IMR-90 (cell line): ENCODE results near the gene USP6NL. TPM values are rescaled to one million over a fixed set of nuclear protein-coding genes. Genes with fewer than 3 reads are reported as not detected.

Experiments
- ATAC-seq: fragments of 200-7000 bp; cut with Tn5 transposase; 2 replicates; pipeline ENCODE4 v1.9.1; 2020; ENCODE audit warnings: low read depth, mild to moderate bottlenecking, moderate library complexity
- BruUV-seq: library from RNA; stranded (reverse); fragments of 400-500 nt; replicated peaks from 2 replicates; lab custom pipeline; 2021; lab: Mats Ljungman, UMichigan
- CTCF ChIA-PET: fragments of 300-600 bp; formaldehyde crosslinking; extraction: SDS; loops from one replicate; lab custom pipeline; 2021; ENCODE audit warnings: antibody characterized with exemption; lab: Yijun Ruan, JAX
- POLR2A ChIA-PET: fragments of 300-600 bp; sonication (Branson Sonifier 250); formaldehyde crosslinking; loops from one replicate; lab custom pipeline; 2022; ENCODE audit warnings: antibody characterized with exemption; ENCODE audit not compliant: unreplicated experiment; lab: Charles Lee
- DNase-seq: peaks from one replicate; pipeline ENCODE4 v3.0.0; 2013
- H2AFZ ChIP-seq: replicated peaks from 2 replicates; pipeline ENCODE3; 2013; ENCODE audit warnings: low read length, mild to moderate bottlenecking; ENCODE audit not compliant: poor library complexity
- H2AK5ac ChIP-seq: 2 replicates; pipeline ENCODE4 v1.6.1; 2013; ENCODE audit warnings: low read depth, low read length, inconsistent platforms
- H2AK9ac ChIP-seq: replicated peaks from 2 replicates; pipeline ENCODE3; 2013; ENCODE audit warnings: mild to moderate bottlenecking, low read depth, low read length, moderate library complexity; ENCODE audit not compliant: poor library complexity
- H2BK120ac ChIP-seq: 2 replicates; pipeline ENCODE4 v1.6.1; 2013; ENCODE audit warnings: low read depth, low read length, inconsistent platforms
- H2BK15ac ChIP-seq: 3 replicates; pipeline ENCODE4 v1.6.1; 2013; ENCODE audit warnings: low read depth, low read length, inconsistent platforms
- H2BK20ac ChIP-seq: 2 replicates; pipeline ENCODE4 v1.6.1; 2013; ENCODE audit warnings: low read depth, mild to moderate bottlenecking, inconsistent platforms, low read length, moderate library complexity
- H2BK5ac ChIP-seq: 2 replicates; pipeline ENCODE4 v1.6.1; 2013; ENCODE audit warnings: mild to moderate bottlenecking, low read depth, low read length, inconsistent platforms; ENCODE audit not compliant: poor library complexity, severe bottlenecking
- H3K14ac ChIP-seq: replicated peaks from 2 replicates; pipeline ENCODE4 v1.6.1; 2013; ENCODE audit warnings: low read depth, low read length, inconsistent platforms
- H3K18ac ChIP-seq: 2 replicates; pipeline ENCODE4 v1.6.1; 2013; ENCODE audit warnings: low read depth, low read length, control low read depth
- H3K23ac ChIP-seq: 2 replicates; pipeline ENCODE4 v1.6.1; 2013; ENCODE audit warnings: low read depth, low read length, inconsistent platforms
- H3K27ac ChIP-seq: 2 replicates; pipeline ENCODE4 v1.5.1; 2013; ENCODE audit warnings: mild to moderate bottlenecking, control low read depth, low read length; ENCODE audit not compliant: insufficient read depth
- H3K27me3 ChIP-seq: 2 replicates; pipeline ENCODE4 v1.6.1; 2013; ENCODE audit warnings: low read length; ENCODE audit not compliant: control insufficient read depth, insufficient read depth
- H3K36me3 ChIP-seq: 2 replicates; pipeline ENCODE4 v1.6.1; 2013; ENCODE audit warnings: low read length, mixed read lengths; ENCODE audit not compliant: control insufficient read depth, insufficient read depth
- H3K4ac ChIP-seq: 2 replicates; pipeline ENCODE4 v1.6.1; 2013; ENCODE audit warnings: low read depth, low read length, inconsistent platforms
- H3K4me1 ChIP-seq: 2 replicates; pipeline ENCODE4 v1.6.1; 2013; ENCODE audit warnings: low read length, mixed read lengths; ENCODE audit not compliant: control insufficient read depth, insufficient read depth
- H3K4me2 ChIP-seq: 2 replicates; pipeline ENCODE4 v1.6.1; 2013; ENCODE audit warnings: low read depth, mild to moderate bottlenecking, control low read depth, low read length, moderate library complexity
- H3K4me3 ChIP-seq: 2 replicates; pipeline ENCODE4 v1.5.1; 2013; ENCODE audit warnings: low read depth, mild to moderate bottlenecking, control low read depth, low read length, moderate library complexity; ENCODE audit not compliant: insufficient read depth
- H3K56ac ChIP-seq: 2 replicates; pipeline ENCODE4 v1.6.1; 2013; ENCODE audit warnings: low read length, inconsistent platforms; ENCODE audit not compliant: insufficient read depth; ENCODE audit errors: extremely low read depth
- H3K79me1 ChIP-seq, 2 experiments: 2 replicates each; pipeline ENCODE4 v1.6.1; 2013; ENCODE audit warnings: low read length in 2 of 2, inconsistent platforms in 1 of 2, low read depth in 1 of 2
- H3K9ac ChIP-seq: 2 replicates; pipeline ENCODE4 v1.6.1; 2013; ENCODE audit warnings: low read depth, low read length, control low read depth
- H3K9me1 ChIP-seq: 2 replicates; pipeline ENCODE4 v1.6.1; 2013; ENCODE audit warnings: low read length, inconsistent platforms; ENCODE audit not compliant: insufficient read depth
- H3K9me3 ChIP-seq: 2 replicates; pipeline ENCODE4 v1.6.1; 2013; ENCODE audit warnings: low read length; ENCODE audit not compliant: control insufficient read depth, insufficient read depth
- H4K20me1 ChIP-seq: 2 replicates; pipeline ENCODE4 v1.6.1; 2013; ENCODE audit warnings: low read length, inconsistent platforms; ENCODE audit not compliant: insufficient read depth
- H4K5ac ChIP-seq: 2 replicates; pipeline ENCODE4 v1.6.1; 2013; ENCODE audit warnings: mild to moderate bottlenecking, low read depth, low read length, control low read depth
- H4K8ac ChIP-seq, 2 experiments: 2 replicates each; pipeline ENCODE4 v1.6.1; 2013; ENCODE audit warnings: low read depth in 2 of 2, low read length in 2 of 2, control low read depth in 1 of 2, inconsistent platforms in 1 of 2
- H4K91ac ChIP-seq: 2 replicates; pipeline ENCODE4 v1.6.1; 2013; ENCODE audit warnings: low read depth, low read length, inconsistent platforms; ENCODE audit not compliant: insufficient read depth
- BHLHE40 ChIP-seq: fragments of 150-350 bp; IDR thresholded peaks from 2 replicates; pipeline ENCODE4 v1.6.1; 2016; ENCODE audit warnings: mild to moderate bottlenecking, low read depth, low read length
- CEBPB ChIP-seq: IDR thresholded peaks from 2 replicates; pipeline ENCODE4 v1.6.1; 2012; ENCODE audit warnings: low read depth, low read length, improper control_type of control experiment
- CHD1 ChIP-seq: IDR thresholded peaks from 2 replicates; pipeline ENCODE4 v1.6.1; 2012; ENCODE audit warnings: low read depth, low read length, improper control_type of control experiment
- CTCF ChIP-seq: conservative IDR thresholded peaks from 2 replicates; pipeline ENCODE4 v1.5.1; 2012; ENCODE audit warnings: mild to moderate bottlenecking, low read depth, low read length, improper control_type of control experiment
- ELK1 ChIP-seq: fragments of 150-350 bp; IDR thresholded peaks from 2 replicates; pipeline ENCODE4 v1.6.1; 2016; ENCODE audit warnings: low read depth, mild to moderate bottlenecking, low read length, moderate library complexity, borderline replicate concordance
- FOS ChIP-seq: fragments of 150-350 bp; IDR thresholded peaks from 2 replicates; pipeline ENCODE4 v1.6.1; 2016; ENCODE audit warnings: low read depth, low read length
- MAFK ChIP-seq: IDR thresholded peaks from 2 replicates; pipeline ENCODE4 v1.6.1; 2012; ENCODE audit warnings: low read depth, low read length, improper control_type of control experiment
- MAZ ChIP-seq: IDR thresholded peaks from 2 replicates; pipeline ENCODE4 v1.6.1; 2012; ENCODE audit warnings: low read depth, mild to moderate bottlenecking, low read length, improper control_type of control experiment, moderate library complexity, borderline replicate concordance
- MXI1 ChIP-seq: IDR thresholded peaks from 2 replicates; pipeline ENCODE4 v1.6.1; 2012; ENCODE audit warnings: low read depth, mild to moderate bottlenecking, low read length, moderate library complexity, borderline replicate concordance
- NFE2L2 ChIP-seq: fragments of 150-350 bp; IDR thresholded peaks from 2 replicates; pipeline ENCODE4 v1.6.1; 2016; ENCODE audit warnings: low read depth, mild to moderate bottlenecking, low read length
- POLR2A ChIP-seq: IDR thresholded peaks from 2 replicates; pipeline ENCODE4 v1.6.1; 2012; ENCODE audit warnings: mild to moderate bottlenecking, low read depth, low read length
- RAD21 ChIP-seq: IDR thresholded peaks from 2 replicates; pipeline ENCODE4 v1.6.1; 2012; ENCODE audit warnings: low read length, improper control_type of control experiment
- RCOR1 ChIP-seq: IDR thresholded peaks from 2 replicates; pipeline ENCODE4 v1.6.1; 2012; ENCODE audit warnings: mild to moderate bottlenecking, low read length, improper control_type of control experiment; ENCODE audit not compliant: insufficient replicate concordance
- RFX5 ChIP-seq: IDR thresholded peaks from 2 replicates; pipeline ENCODE4 v1.8.0; 2012; ENCODE audit warnings: low read depth, mild to moderate bottlenecking, low read length, moderate library complexity
- USF2 ChIP-seq: fragments of 150-350 bp; IDR thresholded peaks from 2 replicates; pipeline ENCODE4 v1.6.1; 2017; ENCODE audit warnings: mild to moderate bottlenecking, antibody characterized with exemption, low read length, low read depth
- WGBS, 2 experiments: methylation state at CpG; one replicate each; pipeline versions ENCODE4 v1.1.5 to v1.1.7; 2013; ENCODE audit warnings: missing lambda C conversion rate in 2 of 2; ENCODE audit not compliant: insufficient read length in 1 of 2; ENCODE audit errors: extremely low coverage in 2 of 2; 5-methylcytosine and 5-hydroxymethylcytosine counted together
- dilution Hi-C: fragments of 300-500 bp; cut with HindIII; formaldehyde crosslinking; loops from one replicate; pipeline ENCODE4 v1.14.3; 2018; ENCODE audit warnings: low sequenced_read_pairs; ENCODE audit not compliant: unreplicated experiment
- in situ Hi-C: fragments of 300-500 bp; cut with MboI; formaldehyde crosslinking; loops from 3 replicates; pipeline ENCODE4 v1.14.3; 2019; ENCODE audit warnings: low sequenced_read_pairs, inconsistent platforms, mixed read lengths
- intact Hi-C: fragments of 100-400 bp; cut with micrococcal nuclease; formaldehyde crosslinking; loops from 2 replicates; pipeline ENCODE4 v1.10.0; 2022
- polyA plus RNA-seq, 3 experiments: library from polyadenylated mRNA; depleted of rRNA; stranded (reverse); fragments of >200 nt; gene quantifications; 2 replicates each; pipeline ENCODE4 v1.2.3, GENCODE V29; 2012; ENCODE audit warnings: low replicate concordance in 1 of 3
- total RNA-seq: library from RNA; depleted of rRNA; stranded (reverse); fragments of >200 nt; gene quantifications from 2 replicates; pipeline ENCODE4 v1.2.3, GENCODE V29; 2012

Gene USP6NL
- total and polyA plus RNA-seq, 2 of the 4 experiments (the other 2 are of a cell fraction): 7.8 to 9.1 TPM

- Histone ChIP-seq H2AK5ac (no peak overlapping the region), H3K9me3 (no peaks in the 10 kb centered on the region), H3K9me1 (no peaks in the 10 kb centered on the region), H3K14ac (no peak overlapping the region), H4K91ac (no peak overlapping the region), H3K27me3 (no peaks in the 10 kb centered on the region), H4K8ac (no peak overlapping the region), H2BK5ac (no peak overlapping the region), H3K9ac (no peak overlapping the region), H3K4me1 (0 out of 2 replicates have a peak, but pooled peaks cover 1% of the 10 kb centered on the region), H2AFZ (no peak overlapping the region), H2BK15ac (no peak overlapping the region), H3K18ac (no peak overlapping the region), H3K27ac (no peak overlapping the region), H3K4me2 (no peak overlapping the region), H4K5ac (no peak overlapping the region), H4K20me1 (no peaks in the 10 kb centered on the region), H3K79me1 (peaks cover 17 to 31% of the 10 kb centered on the region in 2 experiments), H2BK20ac (no peak overlapping the region), H3K36me3 (no peaks in the 10 kb centered on the region), H3K4me3 (no peak overlapping the region), H3K23ac (no peak overlapping the region), H3K56ac (no peak overlapping the region), H3K4ac (no peak overlapping the region), H2BK120ac (no peak overlapping the region), H2AK9ac (no peak overlapping the region)
- BruUV-seq: no TSS peak
- 92 to 100% methylated on average over 1 to 6 of the region's 7 CpGs for WGBS, 2 experiments
- ChIA-PET CTCF (no interaction called here), POLR2A (no interaction called here)
- no peak for ATAC-seq
- DNase-seq: no peak
- dilution Hi-C loops: no loop called here
- in situ Hi-C loops: no loop called here
- intact Hi-C loops: no loop called here
- no peak for TF ChIP-seq BHLHE40
- TF ChIP-seq FOS: no peak
- TF ChIP-seq USF2: no peak
- TF ChIP-seq MAFK: no peak
- TF ChIP-seq RAD21: no peak
- no peak for TF ChIP-seq MAZ
- TF ChIP-seq RCOR1: no peak
- TF ChIP-seq MXI1: no peak
- TF ChIP-seq NFE2L2: no peak
- TF ChIP-seq POLR2A: no peak
- no peak for TF ChIP-seq CEBPB
- no peak for TF ChIP-seq CTCF
- TF ChIP-seq RFX5: no peak
- no peak for TF ChIP-seq ELK1
- TF ChIP-seq CHD1: no peak
These were observed 53.9 kb downstream of the USP6NL start for GRCh38 chr10:11557513-11557912.
